Activated CD4-positive, alpha-beta T cell treated with anti-CD3 and anti-CD28 coated beads, Interleukin-2, amount 50 U/mL, for 4 hours (primary cell): ENCODE measurements around the gene SLC4A1.

Experiments
- DNase-seq, 2 experiments: peaks; one replicate each; pipeline ENCODE4 v3.0.0-alpha.2; 2020

Gene SLC4A1

GRCh38 chr17:44219616-44220212 is 48.2 kb downstream of the SLC4A1 start, which contains the start of gene UBTF:
UBTF (minus strand) TSS chr17:44219675; CDS start chr17:44218229, 1,446 bp downstream.
- DNase-seq, result peak; percentile 62 to 68

- DNase-seq, result peak; percentile 54 to 57
Observed at GRCh38 chr17:44219108-44219615, 48.8 kb downstream of the SLC4A1 start.

DNA sequence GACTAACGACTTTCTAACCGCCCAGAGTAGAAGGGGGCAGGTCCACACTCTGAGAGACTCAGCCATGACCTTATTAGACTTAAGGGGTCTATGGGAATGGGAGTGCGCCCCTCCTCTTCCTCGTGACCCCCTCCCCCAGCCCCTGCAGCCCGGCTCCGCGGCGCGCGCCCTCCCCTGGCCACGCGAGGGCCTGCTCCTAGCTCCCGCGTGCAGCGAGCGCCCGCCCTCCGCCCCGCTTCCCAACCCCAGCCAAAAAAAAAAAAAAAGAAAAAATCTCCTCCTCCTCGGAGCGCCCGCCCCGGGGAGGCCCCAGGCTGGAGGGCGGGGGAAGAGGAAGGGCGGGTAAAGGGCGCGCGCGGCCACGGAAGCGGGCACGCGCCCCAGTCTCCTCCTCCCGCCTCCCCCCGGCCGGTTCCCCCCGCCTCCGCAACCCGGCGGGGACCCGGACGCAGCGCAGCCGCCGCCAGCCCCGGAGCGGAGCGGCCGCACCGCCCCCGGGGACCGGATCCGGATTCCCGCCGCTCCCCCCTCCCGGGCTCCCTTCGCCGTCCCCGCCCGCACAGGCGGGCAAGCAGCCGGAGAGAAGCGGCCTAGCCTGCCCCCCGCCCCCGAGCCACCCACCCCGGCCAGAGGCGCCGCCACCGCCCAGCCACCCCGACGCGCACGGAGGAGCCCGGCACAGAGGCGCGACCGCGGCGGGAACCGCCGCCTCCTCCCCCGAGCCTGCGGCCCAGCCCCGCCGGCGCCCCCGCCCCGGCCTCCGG is 49.4 kb downstream of the SLC4A1 start:
- peak; percentile 79 to 84 for DNase-seq

DNA sequence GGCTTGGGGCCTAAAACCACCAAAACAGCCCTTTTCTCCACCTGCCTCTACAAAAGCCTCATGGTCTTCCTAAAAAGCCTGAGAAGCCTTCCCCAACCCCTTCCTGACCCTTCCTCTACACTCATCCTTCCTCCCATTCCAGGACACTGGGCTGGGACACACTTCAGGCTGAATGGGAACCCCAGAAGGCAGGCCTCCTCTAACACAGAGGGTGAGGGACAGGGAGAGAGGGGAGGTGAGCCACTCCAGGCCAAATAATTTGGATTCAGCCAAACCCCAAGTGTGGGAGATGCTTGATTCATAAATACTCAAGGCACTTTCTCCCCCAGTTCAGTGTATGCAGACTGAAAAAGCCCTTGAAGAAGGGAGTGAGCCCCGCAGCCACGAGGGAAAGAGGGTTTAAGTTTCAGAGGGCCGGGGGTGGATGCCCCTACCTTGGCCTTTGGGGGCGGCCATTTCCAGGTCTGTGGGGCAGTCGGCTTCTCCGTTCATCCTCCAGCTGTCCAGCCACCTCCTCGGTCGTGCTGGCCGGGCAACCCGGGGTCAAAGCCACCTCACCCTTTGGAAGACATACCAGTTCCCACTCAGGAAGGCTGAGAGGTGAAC is 50.1 kb downstream of the SLC4A1 start:
- no peak for DNase-seq

GRCh38 chr17:44216694-44217093 is 51.2 kb downstream of the SLC4A1 start:
- no peak for DNase-seq

GRCh38 chr17:44216173-44216572 is 51.8 kb downstream of the SLC4A1 start:
- DNase-seq, result no peak

DNA sequence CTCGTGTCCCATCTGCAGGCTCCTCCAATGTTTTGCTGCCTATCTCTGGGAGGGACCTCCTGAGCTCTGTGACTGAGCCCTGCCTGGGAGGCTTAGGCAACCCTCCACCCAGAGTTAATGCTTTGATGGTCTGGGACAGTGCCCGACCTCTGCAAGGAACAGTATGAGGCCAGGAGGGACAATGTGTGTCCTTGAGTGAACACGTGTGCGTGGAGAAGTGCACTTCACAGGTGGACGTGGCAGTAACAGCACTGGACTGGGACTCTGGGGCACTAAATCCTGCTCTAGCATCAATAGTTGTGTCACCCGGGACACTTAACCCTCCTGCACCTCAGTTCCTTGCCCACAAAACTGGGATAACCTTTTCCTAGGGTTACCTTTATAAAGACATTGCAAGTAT is 53.0 kb downstream of the SLC4A1 start:
- no peak for DNase-seq

- DNase-seq, result no peak
Observed at GRCh38 chr17:44214230-44214494, 53.8 kb downstream of the SLC4A1 start.

DNA sequence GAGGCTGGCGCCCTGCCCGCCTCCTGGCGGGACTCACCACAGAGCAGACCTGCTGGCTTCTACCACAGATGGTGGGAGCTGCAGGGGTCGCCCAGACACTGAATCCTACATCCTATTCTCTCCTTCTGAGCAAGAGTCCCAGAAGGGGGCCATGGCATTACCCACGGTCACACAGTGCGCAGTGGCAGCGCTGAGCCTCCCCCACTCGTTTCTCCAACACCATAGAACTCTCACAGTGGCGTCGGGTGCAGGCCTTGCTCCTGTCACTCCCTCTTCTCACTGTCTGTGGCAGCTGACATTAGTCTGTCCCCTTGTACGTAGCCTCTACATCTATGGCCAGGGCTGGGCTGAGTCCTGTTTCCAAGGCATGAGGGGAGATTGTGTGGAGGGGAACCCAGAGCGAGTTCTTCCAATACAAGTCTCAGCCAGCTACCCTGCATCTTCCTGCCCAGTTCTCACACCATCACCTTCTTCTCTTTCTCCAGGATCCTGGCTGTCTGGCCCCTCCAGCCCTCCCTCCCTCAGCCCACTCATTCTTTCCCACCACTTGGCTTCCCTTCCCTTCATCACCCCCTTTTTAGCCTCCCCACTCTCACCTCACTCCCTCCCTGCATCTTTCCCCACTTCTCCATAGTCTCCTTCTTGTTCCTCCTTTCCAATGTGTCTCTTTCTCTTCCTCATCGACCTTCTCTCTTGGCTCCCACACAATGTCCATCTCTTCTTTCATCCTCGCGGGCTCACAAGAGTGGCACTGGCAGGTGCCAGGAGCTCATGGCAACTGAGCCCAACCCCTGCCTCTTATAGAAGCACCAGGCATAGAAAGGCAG is 54.3 kb downstream of the SLC4A1 start:
- no peak for DNase-seq

- DNase-seq, result no peak
Observed at GRCh38 chr17:44212507-44213402, 55.2 kb downstream of the SLC4A1 start.

GRCh38 chr17:44211281-44212265 is 56.4 kb downstream of the SLC4A1 start:
- DNase-seq, result no peak

- peak; percentile 85 to 87 for DNase-seq
Observed at GRCh38 chr17:44210342-44211192, 57.4 kb downstream of the SLC4A1 start.

- DNase-seq, result peak; percentile 18 to 27
Observed at GRCh38 chr17:44209786-44210341, 58.1 kb downstream of the SLC4A1 start.

DNA sequence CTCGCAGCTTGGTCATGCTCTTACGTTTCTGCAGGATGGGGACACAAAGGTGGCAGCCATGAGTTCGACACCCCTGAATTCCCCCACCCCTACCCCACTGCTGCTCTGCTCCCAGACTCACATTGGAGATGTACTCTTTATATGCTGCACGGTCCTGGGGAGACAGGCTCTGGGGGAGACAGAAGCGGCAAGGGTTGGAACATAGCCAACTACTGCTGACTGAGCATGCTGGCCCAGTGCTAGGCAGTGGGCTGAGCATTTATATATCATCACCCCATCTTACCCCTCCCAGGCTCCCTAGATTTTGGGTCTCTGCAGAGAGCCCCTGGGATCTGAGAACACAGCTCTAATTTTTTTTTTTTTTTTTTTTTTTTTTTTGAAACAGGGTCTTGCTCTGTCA is 60.2 kb downstream of the SLC4A1 start:
- DNase-seq, result no peak

GRCh38 chr17:44207319-44207718 is 60.6 kb downstream of the SLC4A1 start:
- no peak for DNase-seq

GRCh38 chr17:44206825-44207155 is 61.1 kb downstream of the SLC4A1 start:
- no peak for DNase-seq

- no peak for DNase-seq
Observed at GRCh38 chr17:44205962-44206824, 61.7 kb downstream of the SLC4A1 start.

DNA sequence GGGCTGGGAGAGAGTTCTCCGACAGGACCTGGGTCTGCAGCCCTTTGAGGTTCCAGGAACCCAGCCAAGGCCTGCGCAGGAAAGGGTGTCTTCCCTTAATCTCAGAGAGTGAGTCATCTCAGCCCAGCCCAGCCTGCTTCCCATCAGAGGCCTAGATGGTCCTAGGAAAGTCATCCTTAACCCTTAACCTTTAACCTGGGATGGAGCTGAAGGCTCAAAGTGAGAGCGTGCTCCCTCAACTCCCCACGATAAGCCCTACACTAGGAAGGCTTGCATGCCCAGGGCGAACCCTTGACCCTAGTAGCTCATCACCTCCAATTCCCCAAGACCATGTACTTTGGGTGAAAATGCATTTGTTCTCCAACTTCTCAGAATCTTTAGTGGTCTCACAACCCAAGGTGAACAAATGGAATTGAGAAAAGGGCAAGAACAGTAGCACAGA is 63.5 kb downstream of the SLC4A1 start:
- no peak for DNase-seq
